K562 (cell line): ENCODE data around the gene STPG4. TPM values are rescaled to one million over a fixed set of nuclear protein-coding genes. Genes with fewer than 3 reads are reported as not detected.

ENCODE experiments used
- FIP1L1 ChIP-seq: fragments of 200-400 bp; formaldehyde crosslinking; IDR thresholded peaks from 2 replicates; pipeline ENCODE4 v1.6.1; 2018; ENCODE audit warnings: mild to moderate bottlenecking, low read depth, low read length; ENCODE audit not compliant: poor library complexity, severe bottlenecking
- KDM2B ChIP-seq: fragments of 250-450 bp; sonication (Bioruptor Pico); IDR thresholded peaks from 2 replicates; pipeline ENCODE4 v1.8.0; 2021; ENCODE audit warnings: mild to moderate bottlenecking, moderate library complexity
- MBD2 ChIP-seq: sonication (generic); IDR thresholded peaks from 2 replicates; pipeline ENCODE4 v1.6.1; 2016; ENCODE audit warnings: low read depth, borderline replicate concordance
- MGA ChIP-seq: fragments of 450-650 bp; IDR thresholded peaks from 2 replicates; pipeline ENCODE4 v1.6.1; 2016; ENCODE audit warnings: mild to moderate bottlenecking, moderate library complexity
- SP2 ChIP-seq: IDR thresholded peaks from 2 replicates; pipeline ENCODE4 v1.6.1; 2011; ENCODE audit warnings: mild to moderate bottlenecking, low read depth, low read length, moderate library complexity; ENCODE audit not compliant: poor library complexity, severe bottlenecking; ENCODE audit errors: extremely low read depth
- XRCC3 ChIP-seq: fragments of 450-650 bp; IDR thresholded peaks from 2 replicates; pipeline ENCODE4 v1.6.1; 2017; ENCODE audit warnings: mild to moderate bottlenecking, moderate library complexity
- polyA plus RNA-seq, 8 experiments: library from polyadenylated mRNA; depleted of rRNA in 4 of 8; stranded (reverse) in 5 of 8; unstranded in 3 of 8; fragments of >200 nt; fragmentation: Nextera tagmentation in 2 of 8; fragmentation: Illumina TruSeq in 1 of 8; extraction: Ambion mirVana in 2 of 8; extraction: Trizol in 1 of 8; gene quantifications; 2 replicates each; pipeline versions ENCODE4 v1.2.1 to v1.2.3, GENCODE V29; 2011 to 2014; ENCODE audit warnings: inconsistent platforms in 1 of 8, missing spikeins in 1 of 8
- total RNA-seq, 7 experiments: library from RNA; depleted of rRNA in 6 of 7; stranded (reverse); fragments of >200 nt in 6 of 7; fragmentation: Illumina TruSeq in 2 of 7; extraction: Trizol in 2 of 7; gene quantifications; 2 replicates each; pipeline versions ENCODE4 v1.2.1 to v1.2.3, GENCODE V29; 2011 to 2021; ENCODE audit warnings: low replicate concordance in 1 of 7

Gene STPG4
- total and polyA plus RNA-seq, 9 of the 15 experiments (the other 6 are each of a cell fraction or from before 2014, with no cell fraction given), result 0.10 to 0.68 (median 0.22) TPM; not detected in 6

GRCh38 chr2:47080888-47081301 lies 74.2 kb downstream of the STPG4 start (continued):
- TF ChIP-seq MGA, result no peak
- TF ChIP-seq SP2, result no peak
- no peak for TF ChIP-seq XRCC3
- TF ChIP-seq FIP1L1, result no peak
- TF ChIP-seq KDM2B, result no peak
- no peak for TF ChIP-seq MBD2
